Glomerular visceral epithelial cell (primary cell): ENCODE data around the gene TSSC4.
"Not testable (repeated sequence)": the region's sequence is repeated elsewhere in the genome, so short reads cannot be mapped to it uniquely, and the experiment has no call there.

ENCODE experiments used
- DNase-seq: peaks from one replicate; pipeline ENCODE4 v3.0.0-alpha.2; 2016; ENCODE audit errors: extremely low spot score

Gene TSSC4

GRCh38 chr11:2400069-2400761 lies at the start of gene TSSC4:
Gene TSSC4, plus strand, starts transcription at chr11:2400750. Its CDS starts 1,884 bp downstream, at chr11:2402634.
- DNase-seq: peak; percentile 100

GRCh38 chr11:2351701-2352100 lies 48.8 kb upstream of the TSSC4 start:
- no peak for DNase-seq

GRCh38 chr11:2352420-2352819 lies 48.1 kb upstream of the TSSC4 start:
- DNase-seq: no peak

GRCh38 chr11:2355000-2355644 lies 45.4 kb upstream of the TSSC4 start:
- DNase-seq: no peak

- no peak for DNase-seq
Observed at GRCh38 chr11:2357246-2357645, 43.3 kb upstream of the TSSC4 start.

GRCh38 chr11:2357651-2358050 lies 42.9 kb upstream of the TSSC4 start:
- DNase-seq: not testable (repeated sequence)

- DNase-seq: no peak
Observed at GRCh38 chr11:2358754-2359442, 41.7 kb upstream of the TSSC4 start.

GRCh38 chr11:2359557-2359956 lies 41.0 kb upstream of the TSSC4 start:
- no peak for DNase-seq

GRCh38 chr11:2360081-2360642 lies 40.4 kb upstream of the TSSC4 start:
- no peak for DNase-seq

GRCh38 chr11:2361565-2361964 lies 39.0 kb upstream of the TSSC4 start:
- DNase-seq: no peak

GRCh38 chr11:2362414-2362813 lies 38.1 kb upstream of the TSSC4 start:
- no peak for DNase-seq

GRCh38 chr11:2363130-2363529 lies 37.4 kb upstream of the TSSC4 start:
- no peak for DNase-seq

GRCh38 chr11:2363577-2364370 lies 36.8 kb upstream of the TSSC4 start:
- DNase-seq: no peak

GRCh38 chr11:2364386-2364785 lies 36.2 kb upstream of the TSSC4 start:
- not testable (repeated sequence) for DNase-seq

- DNase-seq: no peak
Observed at GRCh38 chr11:2365571-2366210, 34.9 kb upstream of the TSSC4 start.

- no peak for DNase-seq
Observed at GRCh38 chr11:2366276-2366675, 34.3 kb upstream of the TSSC4 start.

GRCh38 chr11:2366733-2367132 lies 33.8 kb upstream of the TSSC4 start:
- no peak for DNase-seq

- DNase-seq: no peak
Observed at GRCh38 chr11:2367266-2368160, 33.0 kb upstream of the TSSC4 start.

GRCh38 chr11:2368178-2368850 lies 32.2 kb upstream of the TSSC4 start:
- DNase-seq: no peak

- no peak for DNase-seq
Observed at GRCh38 chr11:2368851-2369180, 31.7 kb upstream of the TSSC4 start.
